SH-SY5Y (cell line): ENCODE results near the gene TLE2.
A peak's percentile ranks its signal among the peaks of the same experiment; 100 is the strongest.

Experiments used
- GATA2 ChIP-seq: IDR thresholded peaks from 2 replicates; pipeline ENCODE4 v1.6.1; 2011; ENCODE audit warnings: mild to moderate bottlenecking, low read depth, low read length
- GATA3 ChIP-seq: IDR thresholded peaks from 2 replicates; pipeline ENCODE4 v1.6.1; 2011; ENCODE audit warnings: low read depth, mild to moderate bottlenecking, low read length, moderate library complexity

Gene TLE2

GRCh38 chr19:3036119-3036976 lies 7.3 kb upstream of the TLE2 start:
- 0 out of 2 replicates have a peak, but pooled peaks have one; percentile 11 for TF ChIP-seq GATA2
- no peak for TF ChIP-seq GATA3

- TF ChIP-seq GATA2: no peak
- no peak for TF ChIP-seq GATA3
These were observed 6.5 kb upstream of the TLE2 start for GRCh38 chr19:3035542-3036118.

- TF ChIP-seq GATA2 (no peak), GATA3 (no peak)
These were observed 5.8 kb upstream of the TLE2 start for GRCh38 chr19:3034656-3035541.

- TF ChIP-seq GATA3: no peak
- no peak for TF ChIP-seq GATA2
These were observed 5.3 kb upstream of the TLE2 start for GRCh38 chr19:3034406-3034655.

GRCh38 chr19:3033595-3034405 lies 4.7 kb upstream of the TLE2 start:
- TF ChIP-seq GATA2: no peak

- TF ChIP-seq GATA2: no peak
- TF ChIP-seq GATA3: no peak
These were observed 2.5 kb upstream of the TLE2 start for GRCh38 chr19:3031607-3031867.

- TF ChIP-seq GATA2: no peak
- no peak for TF ChIP-seq GATA3
These were observed 595 bp downstream of the TLE2 start for GRCh38 chr19:3028305-3029064.

- TF ChIP-seq GATA3 (no peak), GATA2 (no peak)
These were observed 1.1 kb downstream of the TLE2 start for GRCh38 chr19:3027981-3028304.

- TF ChIP-seq GATA3 (no peak), GATA2 (no peak)
These were observed 1.8 kb downstream of the TLE2 start for GRCh38 chr19:3027292-3027691.

- no peak for TF ChIP-seq GATA2
- no peak for TF ChIP-seq GATA3
These were observed 2.3 kb downstream of the TLE2 start for GRCh38 chr19:3026768-3027167.

- TF ChIP-seq GATA3 (no peak), GATA2 (no peak)
These were observed 3.6 kb downstream of the TLE2 start for GRCh38 chr19:3025549-3025886.

- no peak for TF ChIP-seq GATA2
These were observed 4.1 kb downstream of the TLE2 start for GRCh38 chr19:3024870-3025548.

GRCh38 chr19:3024509-3024869 lies 4.6 kb downstream of the TLE2 start:
- TF ChIP-seq GATA3 (no peak), GATA2 (no peak)

GRCh38 chr19:3020321-3020960 lies 8.6 kb downstream of the TLE2 start:
- TF ChIP-seq GATA3 (no peak), GATA2 (no peak)
